Activated T-helper 1 cell treated with anti-CD3 and anti-CD28 coated beads, Interleukin-12 subunit alpha, Interleukin-12 subunit beta, Interleukin-2, Interleukin-4 antibody, amounts not matched to agents 30 ng/mL and 10 ng/mL and 1 ng/mL, durations not matched to agents 14 hours and 24 hours and 36 hours (primary cell): ENCODE results near the gene KISS1. TPM values are rescaled to one million over a fixed set of nuclear protein-coding genes. Genes with fewer than 3 reads are reported as not detected.
"Not testable (repeated sequence)": the region's sequence is repeated elsewhere in the genome, so short reads cannot be mapped to it uniquely, and the experiment has no call there.

Experiments used
- DNase-seq: peaks from one replicate; pipeline ENCODE4 v3.0.0; 2021; ENCODE audit warnings: low spot score
- H3K27ac Mint-ChIP-seq: one replicate; pipeline ENCODE4 v1.8.0; 2021; ENCODE audit warnings: mild to moderate bottlenecking, mixed read lengths
- H3K27me3 Mint-ChIP-seq: one replicate; pipeline ENCODE4 v1.8.0; 2022; ENCODE audit warnings: mild to moderate bottlenecking, moderate library complexity, mixed read lengths; ENCODE audit not compliant: insufficient read depth
- H3K36me3 Mint-ChIP-seq: one replicate; pipeline ENCODE4 v1.8.0; 2021; ENCODE audit warnings: low read depth, mixed read lengths
- H3K4me1 Mint-ChIP-seq: one replicate; pipeline ENCODE4 v1.8.0; 2021; ENCODE audit warnings: low read depth, mixed read lengths
- H3K4me3 Mint-ChIP-seq: one replicate; pipeline ENCODE4 v1.8.0; 2021; ENCODE audit warnings: mild to moderate bottlenecking, moderate library complexity, mixed read lengths
- H3K9me3 Mint-ChIP-seq: one replicate; pipeline ENCODE4 v1.8.0; 2021; ENCODE audit warnings: mixed read lengths
- intact Hi-C: fragments of 100-400 bp; cut with micrococcal nuclease; formaldehyde crosslinking; loops from one replicate; pipeline ENCODE4 v1.15.1; 2024
- total RNA-seq: library from RNA; stranded (reverse); gene quantifications from 2 replicates; pipeline ENCODE4 v1.2.3, GENCODE V29; 2022

The KISS1 gene
- total RNA-seq: not detected in 2 replicates

GRCh38 chr1:204196068-204196795 lies at the start of gene KISS1:
Gene KISS1 (minus strand): TSS chr1:204196491. CDS start chr1:204192876, 3,615 bp downstream.
- intact Hi-C loops: no loop called here
- Mint-ChIP-seq H3K36me3 (no peaks in the 10 kb centered on the region), H3K27ac (no peak within 1 kb of the TSS), H3K27me3 (peaks cover 18% of the 10 kb centered on the region), H3K9me3 (no peaks in the 10 kb centered on the region), H3K4me3 (no peak within 1 kb of the TSS), H3K4me1 (no peaks in the 10 kb centered on the region)
- DNase-seq: no peak

- H3K27me3 Mint-ChIP-seq: peaks cover 4% of the 10 kb centered on the region
- H3K27ac Mint-ChIP-seq: no peak overlapping the region
- no peaks in the 10 kb centered on the region for H3K36me3 Mint-ChIP-seq
- H3K4me3 Mint-ChIP-seq: no peak overlapping the region
- DNase-seq: no peak
- intact Hi-C loops: no loop called here
- H3K9me3 Mint-ChIP-seq: no peaks in the 10 kb centered on the region
- H3K4me1 Mint-ChIP-seq: no peaks in the 10 kb centered on the region
These were observed 46.6 kb upstream of the KISS1 start for GRCh38 chr1:204242920-204243319.

- Mint-ChIP-seq H3K36me3 (no peaks in the 10 kb centered on the region), H3K4me1 (no peaks in the 10 kb centered on the region), H3K27me3 (peaks cover 4% of the 10 kb centered on the region), H3K9me3 (no peaks in the 10 kb centered on the region), H3K4me3 (no peak overlapping the region), H3K27ac (no peak overlapping the region)
- intact Hi-C loops: no loop called here
- DNase-seq: no peak
These were observed 45.6 kb upstream of the KISS1 start for GRCh38 chr1:204241914-204242313.

GRCh38 chr1:204241050-204241449 lies 44.8 kb upstream of the KISS1 start:
- no peak overlapping the region for H3K4me3 Mint-ChIP-seq
- DNase-seq: no peak
- no peaks in the 10 kb centered on the region for H3K9me3 Mint-ChIP-seq
- peaks cover 6% of the 10 kb centered on the region for H3K27me3 Mint-ChIP-seq
- intact Hi-C loops: no loop called here
- no peaks in the 10 kb centered on the region for H3K36me3 Mint-ChIP-seq
- H3K4me1 Mint-ChIP-seq: no peaks in the 10 kb centered on the region
- H3K27ac Mint-ChIP-seq: no peak overlapping the region

- Mint-ChIP-seq H3K9me3 (no peaks in the 10 kb centered on the region), H3K4me3 (no peak overlapping the region), H3K27me3 (peaks cover 9% of the 10 kb centered on the region), H3K27ac (no peak overlapping the region), H3K36me3 (no peaks in the 10 kb centered on the region), H3K4me1 (no peaks in the 10 kb centered on the region)
- no peak for DNase-seq
- intact Hi-C loops: no loop called here
These were observed 43.9 kb upstream of the KISS1 start for GRCh38 chr1:204240233-204240632.

- intact Hi-C loops, H3K36me3 Mint-ChIP-seq, H3K27me3 Mint-ChIP-seq: not testable (repeated sequence)
These were observed 43.1 kb upstream of the KISS1 start for GRCh38 chr1:204239401-204239800.

GRCh38 chr1:204238520-204238919 lies 42.2 kb upstream of the KISS1 start:
- H3K27ac Mint-ChIP-seq, DNase-seq, intact Hi-C loops, H3K4me3 Mint-ChIP-seq, H3K9me3 Mint-ChIP-seq, H3K27me3 Mint-ChIP-seq, H3K36me3 Mint-ChIP-seq, H3K4me1 Mint-ChIP-seq: not testable (repeated sequence)

More at GRCh38 chr1:204239401-204239800, 43.1 kb upstream of the KISS1 start:
- not testable (repeated sequence) for H3K9me3 Mint-ChIP-seq, H3K4me1 Mint-ChIP-seq, DNase-seq, H3K4me3 Mint-ChIP-seq, H3K27ac Mint-ChIP-seq

- intact Hi-C loops, H3K9me3 Mint-ChIP-seq, DNase-seq, H3K4me3 Mint-ChIP-seq, H3K4me1 Mint-ChIP-seq, H3K36me3 Mint-ChIP-seq, H3K27ac Mint-ChIP-seq, H3K27me3 Mint-ChIP-seq: not testable (repeated sequence)
These were observed 41.2 kb upstream of the KISS1 start for GRCh38 chr1:204237515-204237914.

GRCh38 chr1:204232526-204232925 lies 36.2 kb upstream of the KISS1 start:
- no peak overlapping the region for H3K4me3 Mint-ChIP-seq
- H3K27me3 Mint-ChIP-seq: peaks cover 7% of the 10 kb centered on the region
- no peak for DNase-seq
- no peaks in the 10 kb centered on the region for H3K4me1 Mint-ChIP-seq
- H3K9me3 Mint-ChIP-seq: no peaks in the 10 kb centered on the region
- H3K27ac Mint-ChIP-seq: no peak overlapping the region
- H3K36me3 Mint-ChIP-seq: no peaks in the 10 kb centered on the region
- intact Hi-C loops: no loop called here

- DNase-seq: no peak
- no peaks in the 10 kb centered on the region for H3K36me3 Mint-ChIP-seq
- no peaks in the 10 kb centered on the region for H3K9me3 Mint-ChIP-seq
- no peak overlapping the region for H3K27ac Mint-ChIP-seq
- no peak overlapping the region for H3K4me3 Mint-ChIP-seq
- H3K4me1 Mint-ChIP-seq: no peaks in the 10 kb centered on the region
- H3K27me3 Mint-ChIP-seq: no peaks in the 10 kb centered on the region
- intact Hi-C loops: no loop called here
These were observed 33.9 kb upstream of the KISS1 start for GRCh38 chr1:204230211-204230610.

- no peak overlapping the region for H3K4me3 Mint-ChIP-seq
- DNase-seq: no peak
- H3K27ac Mint-ChIP-seq: no peak overlapping the region
- H3K4me1 Mint-ChIP-seq: no peaks in the 10 kb centered on the region
- no peaks in the 10 kb centered on the region for H3K9me3 Mint-ChIP-seq
- H3K27me3 Mint-ChIP-seq: no peaks in the 10 kb centered on the region
- intact Hi-C loops: no loop called here
- no peaks in the 10 kb centered on the region for H3K36me3 Mint-ChIP-seq
These were observed 32.6 kb upstream of the KISS1 start for GRCh38 chr1:204228896-204229295.

- no peak for DNase-seq
- Mint-ChIP-seq H3K4me1 (no peaks in the 10 kb centered on the region), H3K27ac (no peak overlapping the region), H3K36me3 (no peaks in the 10 kb centered on the region), H3K9me3 (no peaks in the 10 kb centered on the region), H3K4me3 (no peak overlapping the region), H3K27me3 (no peaks in the 10 kb centered on the region)
- intact Hi-C loops: no loop called here
These were observed 31.9 kb upstream of the KISS1 start for GRCh38 chr1:204227996-204228785.

- Mint-ChIP-seq H3K9me3 (no peaks in the 10 kb centered on the region), H3K27ac (no peak overlapping the region), H3K27me3 (no peaks in the 10 kb centered on the region), H3K36me3 (no peaks in the 10 kb centered on the region), H3K4me3 (no peak overlapping the region), H3K4me1 (no peaks in the 10 kb centered on the region)
- intact Hi-C loops: no loop called here
- DNase-seq: no peak
These were observed 31.1 kb upstream of the KISS1 start for GRCh38 chr1:204227351-204227750.
